HG02798 (cell line): ENCODE measurements around the gene VPS9D1.

ENCODE experiments used
- ATAC-seq: cut with Tn5 transposase; IDR thresholded peaks from one replicate; pipeline ENCODE4 v1.9.1; 2021; ENCODE audit warnings: mild to moderate bottlenecking; ENCODE audit not compliant: unreplicated experiment, poor library complexity

The VPS9D1 gene

GRCh38 chr16:89733792-89734191 lies 13.1 kb upstream of the VPS9D1 start:
- ATAC-seq: no peak

- no peak for ATAC-seq
Measured at GRCh38 chr16:89733322-89733721, 12.6 kb upstream of the VPS9D1 start.

GRCh38 chr16:89732918-89733242 lies 12.2 kb upstream of the VPS9D1 start:
- no peak for ATAC-seq

- ATAC-seq: no peak
Measured at GRCh38 chr16:89732142-89732917, 11.6 kb upstream of the VPS9D1 start.

- ATAC-seq: no peak
Measured at GRCh38 chr16:89730610-89731234, 10.0 kb upstream of the VPS9D1 start.

GRCh38 chr16:89729863-89730593 lies 9.3 kb upstream of the VPS9D1 start:
- no peak for ATAC-seq

- no peak for ATAC-seq
Measured at GRCh38 chr16:89729293-89729692, 8.6 kb upstream of the VPS9D1 start.

GRCh38 chr16:89727406-89728120 lies 6.9 kb upstream of the VPS9D1 start:
- no peak for ATAC-seq

- no peak for ATAC-seq
Measured at GRCh38 chr16:89723279-89724250, 2.9 kb upstream of the VPS9D1 start.

- no peak for ATAC-seq
Measured at GRCh38 chr16:89722392-89723278, 1.9 kb upstream of the VPS9D1 start.

- peak; percentile 29 for ATAC-seq
Measured at GRCh38 chr16:89721546-89722391, 1.1 kb upstream of the VPS9D1 start.

- peak; percentile 30 for ATAC-seq
Measured at GRCh38 chr16:89720551-89720812, 216 bp downstream of the VPS9D1 start.

- no peak for ATAC-seq
Measured at GRCh38 chr16:89717688-89718505, 2.8 kb downstream of the VPS9D1 start.

- ATAC-seq: no peak
Measured at GRCh38 chr16:89716916-89717687, 3.6 kb downstream of the VPS9D1 start.

GRCh38 chr16:89716493-89716892 lies 4.2 kb downstream of the VPS9D1 start:
- no peak for ATAC-seq

- ATAC-seq: no peak
Measured at GRCh38 chr16:89712274-89712781, 8.4 kb downstream of the VPS9D1 start.
